Activated CD4-positive, CD25-positive, alpha-beta regulatory T cell treated with anti-CD3 and anti-CD28 coated beads, Interleukin-2, amount 50 U/mL, for 16 hours (primary cell): ENCODE results near the gene RPLP1.

Experiments
- DNase-seq: peaks from one replicate; pipeline ENCODE4 v3.0.0-alpha.2; 2020; ENCODE audit warnings: low read depth, low spot score

The RPLP1 gene

DNA sequence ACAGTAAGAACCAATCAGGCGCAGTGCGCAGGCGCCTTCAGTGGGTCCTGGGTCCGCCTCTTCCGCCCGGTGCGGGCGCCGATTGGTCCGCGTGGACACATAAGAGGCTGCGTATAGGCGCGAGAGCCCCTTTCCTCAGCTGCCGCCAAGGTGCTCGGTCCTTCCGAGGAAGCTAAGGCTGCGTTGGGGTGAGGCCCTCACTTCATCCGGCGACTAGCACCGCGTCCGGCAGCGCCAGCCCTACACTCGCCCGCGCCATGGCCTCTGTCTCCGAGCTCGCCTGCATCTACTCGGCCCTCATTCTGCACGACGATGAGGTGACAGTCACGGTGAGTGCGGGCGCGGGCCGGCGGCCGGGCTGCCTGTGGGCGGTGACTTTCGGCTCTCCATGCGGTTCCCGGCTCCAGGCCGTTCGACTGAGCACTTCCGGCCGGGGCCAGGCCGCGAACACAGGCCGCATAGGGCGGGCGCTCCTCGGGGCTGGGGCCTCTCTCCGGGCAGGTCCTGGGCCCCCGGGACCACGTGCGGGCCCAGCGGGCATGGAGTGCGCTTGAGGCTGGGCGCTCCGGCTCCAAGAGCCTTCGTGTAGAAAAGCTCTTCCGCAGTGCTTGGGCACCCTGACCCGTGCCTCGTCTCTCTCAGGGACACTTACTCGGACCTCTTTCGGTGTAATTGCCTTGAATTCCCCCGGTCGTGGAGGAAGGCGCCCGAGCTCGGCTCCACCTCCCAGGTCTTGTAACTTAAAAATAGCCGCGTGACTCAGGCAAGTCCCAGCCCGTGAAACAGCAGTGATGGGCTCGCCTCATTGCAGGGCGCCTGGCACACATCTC is at the start of gene RPLP1:
TSS of gene RPLP1 (plus strand) at position 127 of the 830 bp plus-strand sequence. CDS start at position 258, 131 bp downstream.
- DNase-seq = peak; percentile 94

DNA sequence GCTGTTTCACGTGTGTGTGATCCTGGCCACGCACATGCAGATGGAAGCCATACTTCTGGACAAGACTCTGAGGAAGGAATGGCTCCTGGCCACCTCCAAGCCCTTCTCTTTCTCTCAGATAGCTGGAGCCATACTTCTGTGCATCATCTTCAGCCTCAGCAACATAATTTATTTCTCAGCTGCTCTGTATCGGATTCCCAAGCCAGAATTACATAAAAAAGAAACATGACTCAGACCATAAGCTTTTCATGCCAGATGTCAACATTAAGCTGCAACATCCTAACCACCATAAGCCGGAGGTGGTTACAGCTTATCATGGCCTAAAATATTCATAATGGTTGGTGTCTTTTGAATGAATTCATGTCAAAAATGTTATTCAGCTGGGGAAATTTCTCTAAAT is 49.0 kb upstream of the RPLP1 start:
- DNase-seq = no peak

DNA sequence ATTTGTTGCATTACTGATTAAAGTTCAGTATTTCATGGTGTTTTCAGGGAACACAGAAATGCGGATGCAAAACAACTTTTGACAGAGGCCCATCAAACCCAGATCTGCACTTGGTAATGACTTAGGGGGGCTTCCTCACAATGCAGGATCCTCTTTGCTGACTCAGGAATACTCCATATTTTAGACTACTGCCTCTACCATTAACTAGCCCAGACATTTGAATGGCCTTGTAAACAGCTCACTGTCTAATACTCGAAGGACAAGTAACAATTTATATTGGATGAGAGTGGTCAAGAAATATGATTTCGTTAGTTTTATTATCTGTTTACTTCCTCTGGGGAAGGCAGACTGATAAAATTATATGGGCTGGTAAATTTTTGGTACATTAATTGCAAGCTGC is 47.5 kb upstream of the RPLP1 start:
- DNase-seq = no peak

DNA sequence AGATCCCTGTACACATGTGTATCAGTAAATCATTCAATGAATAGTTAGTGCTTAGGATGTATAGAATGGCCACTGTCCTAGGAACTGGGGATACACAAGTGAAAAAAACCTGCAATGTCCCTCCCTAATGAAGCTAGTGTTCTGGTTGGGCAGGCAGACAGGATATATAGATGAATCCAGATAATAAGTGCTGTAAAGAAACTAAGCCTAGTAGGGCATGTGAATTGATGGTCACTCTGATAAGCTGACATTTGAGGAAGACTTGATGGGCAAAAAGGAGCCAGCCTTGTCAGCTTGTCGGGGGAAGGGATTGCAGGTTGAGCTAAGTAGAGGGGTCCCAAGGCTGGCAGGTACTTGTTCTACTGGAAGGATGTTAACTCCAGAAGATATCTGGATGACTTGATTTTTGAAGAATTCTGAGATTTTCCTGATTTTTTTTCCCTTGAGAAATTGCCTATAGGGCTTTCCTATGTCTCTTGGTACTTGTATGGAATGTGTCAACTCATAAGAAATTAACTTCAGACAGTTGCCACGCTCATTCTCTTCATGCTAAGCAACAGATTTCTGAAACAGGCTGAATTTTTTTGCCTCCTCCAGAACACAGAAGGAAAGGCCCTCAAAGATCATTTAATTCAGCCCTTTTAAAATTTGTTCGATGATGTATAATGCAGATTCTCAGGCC is 44.8 kb upstream of the RPLP1 start:
- DNase-seq = no peak

DNA sequence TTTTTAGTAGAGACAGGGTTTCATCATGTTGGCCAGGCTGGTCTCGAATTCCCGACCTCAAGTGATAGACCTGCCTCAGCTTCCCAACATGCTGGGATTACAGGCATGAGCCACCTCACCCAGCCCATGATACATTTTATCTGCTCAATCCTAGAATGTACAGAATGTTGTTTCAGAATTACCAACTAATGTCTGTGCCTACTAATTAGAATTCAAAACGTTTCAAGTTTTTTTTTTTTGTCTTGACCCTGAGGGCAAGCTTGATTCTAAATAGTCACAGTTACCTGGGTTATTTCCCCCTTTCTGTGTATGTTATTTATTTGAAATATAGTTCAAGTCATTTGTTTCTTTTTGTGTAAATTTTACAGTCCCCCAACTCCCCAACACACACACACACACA is 43.8 kb upstream of the RPLP1 start:
- no peak for DNase-seq

DNA sequence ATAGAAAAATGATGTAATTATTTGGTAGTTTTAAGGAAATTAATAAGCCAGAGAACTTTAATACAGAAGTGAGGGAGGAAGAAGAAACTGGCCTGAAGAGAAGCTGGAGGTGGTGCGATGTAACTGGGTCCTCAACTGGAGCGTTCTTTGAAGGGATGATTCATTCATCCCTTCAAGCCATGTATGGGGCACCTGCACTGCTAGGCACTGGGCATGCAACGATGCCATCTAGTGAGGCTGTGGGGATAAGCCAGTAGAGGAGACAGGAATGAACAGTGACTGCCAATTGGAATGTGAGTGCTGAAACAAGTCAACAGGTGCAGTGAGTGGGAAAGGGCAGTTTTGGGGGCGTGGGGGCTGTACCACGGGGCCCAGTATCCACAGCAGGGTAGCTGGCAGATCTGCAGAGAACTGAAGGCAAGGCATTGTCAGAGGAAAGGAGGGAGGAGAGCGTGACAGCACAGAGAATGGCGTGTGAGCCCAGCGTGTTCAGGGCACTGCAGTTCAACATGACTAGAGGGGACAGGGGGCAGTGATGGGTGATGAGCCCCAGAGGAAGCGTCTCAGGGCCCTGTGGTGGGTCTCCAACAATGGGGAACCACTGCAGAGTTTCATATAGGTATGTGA is 42.3 kb upstream of the RPLP1 start:
- no peak for DNase-seq

DNA sequence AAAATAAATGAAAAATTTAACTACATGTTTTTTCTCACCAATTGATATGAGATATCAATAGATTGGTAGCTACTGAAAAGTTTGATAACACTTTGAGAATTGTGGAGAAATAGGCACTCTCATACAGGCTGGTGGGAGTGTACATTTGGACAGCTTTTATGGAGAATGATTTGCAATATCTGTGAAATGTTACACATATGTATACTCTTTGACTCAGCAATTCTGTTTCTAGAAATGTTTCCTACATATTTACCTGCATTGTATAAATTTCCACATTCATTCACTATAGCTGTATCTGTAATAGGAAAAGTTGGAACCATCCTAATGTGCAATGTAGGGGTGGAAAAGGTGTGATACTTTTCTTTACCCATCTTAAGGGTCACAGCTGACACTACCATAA is 40.3 kb upstream of the RPLP1 start:
- DNase-seq = no peak

DNA sequence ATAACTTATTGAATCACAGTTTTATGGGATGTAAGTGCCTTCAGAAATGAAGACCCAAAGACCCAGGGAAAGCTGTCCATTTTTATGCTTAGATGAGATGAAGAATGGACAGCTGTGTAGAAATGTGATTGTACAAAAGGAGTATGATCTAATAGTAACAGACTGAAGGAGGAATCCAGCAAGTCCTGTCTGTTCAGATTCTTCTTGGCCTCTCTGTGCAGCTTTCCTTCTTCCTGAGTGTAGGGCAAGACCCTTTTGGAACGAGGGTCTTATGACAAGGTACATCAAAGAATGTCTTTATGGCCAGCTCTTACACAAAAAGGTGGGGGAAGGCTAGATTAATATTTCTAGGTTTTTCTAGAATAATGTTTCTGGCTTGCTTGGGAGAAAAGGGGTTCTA is 39.9 kb upstream of the RPLP1 start:
- no peak for DNase-seq

DNA sequence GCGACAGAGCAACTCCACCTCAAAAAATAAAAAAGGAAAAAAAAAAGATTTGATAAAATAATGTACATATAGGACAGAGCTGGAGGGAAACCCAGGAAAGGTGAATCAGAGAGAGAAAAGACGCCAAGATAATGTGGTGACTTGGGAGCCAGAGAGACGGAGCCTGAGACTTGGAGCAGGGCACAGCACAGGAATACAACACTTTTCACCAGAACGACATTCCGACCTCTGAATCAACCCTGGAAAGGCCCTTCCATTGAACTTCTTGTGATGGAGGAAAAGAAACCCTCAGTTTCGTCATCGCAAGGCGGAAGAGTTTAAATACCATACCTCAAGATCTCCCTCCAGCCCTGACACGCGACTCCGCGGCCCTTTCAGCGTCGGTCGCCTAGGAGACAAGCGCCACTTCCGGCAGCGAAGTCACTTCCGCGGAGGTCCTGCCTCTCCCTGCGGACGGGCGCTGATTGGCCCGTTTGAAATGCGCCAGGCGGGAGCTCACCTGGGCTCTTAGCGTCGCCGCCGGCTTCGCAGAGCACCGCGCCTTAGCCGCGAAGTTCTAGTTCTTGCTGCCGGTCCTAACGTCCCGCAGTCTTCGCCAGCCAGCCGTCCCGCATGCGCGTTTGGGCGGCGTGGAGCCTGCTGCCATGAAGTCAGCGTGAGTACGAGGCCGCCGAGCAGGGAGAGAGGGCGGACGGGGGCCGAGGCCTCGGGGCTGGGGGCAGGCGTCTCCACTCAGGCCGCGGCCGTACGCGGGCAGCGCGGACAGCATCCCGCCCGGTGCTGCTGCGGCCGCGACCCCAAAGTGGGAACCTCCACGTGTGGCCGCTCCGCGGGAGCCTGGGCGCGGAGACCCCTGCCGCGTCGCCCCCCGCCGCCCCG is 38.6 kb upstream of the RPLP1 start, which contains the start of gene KIF23:
TSS of gene KIF23 (plus strand) at position 528 of the 879 bp plus-strand sequence. CDS start at position 645, 117 bp downstream.
- DNase-seq = peak; percentile 90

DNA sequence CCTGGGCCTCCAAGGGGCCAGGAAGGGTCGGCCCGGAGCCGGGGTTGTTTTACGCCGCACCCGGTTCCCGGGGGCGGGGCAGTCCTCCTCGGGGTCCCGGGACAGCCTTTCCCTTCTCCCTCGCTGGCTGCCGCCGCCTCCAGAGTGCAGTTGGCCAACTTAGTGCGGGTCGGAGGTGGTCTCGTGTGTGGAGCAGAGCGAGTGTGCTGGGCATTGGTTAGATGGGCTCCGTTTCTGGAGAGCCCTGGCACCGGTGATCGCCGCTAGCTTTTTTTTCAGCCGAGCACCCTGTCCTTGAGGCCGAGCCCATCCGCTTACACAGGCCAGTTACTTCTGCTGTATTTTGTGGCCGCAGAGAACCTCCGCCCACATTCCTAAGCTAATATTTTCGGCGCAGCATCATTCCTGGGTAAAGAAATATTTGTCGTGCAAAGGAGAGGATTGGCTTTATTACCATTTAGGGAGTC is 37.9 kb upstream of the RPLP1 start:
- no peak for DNase-seq

DNA sequence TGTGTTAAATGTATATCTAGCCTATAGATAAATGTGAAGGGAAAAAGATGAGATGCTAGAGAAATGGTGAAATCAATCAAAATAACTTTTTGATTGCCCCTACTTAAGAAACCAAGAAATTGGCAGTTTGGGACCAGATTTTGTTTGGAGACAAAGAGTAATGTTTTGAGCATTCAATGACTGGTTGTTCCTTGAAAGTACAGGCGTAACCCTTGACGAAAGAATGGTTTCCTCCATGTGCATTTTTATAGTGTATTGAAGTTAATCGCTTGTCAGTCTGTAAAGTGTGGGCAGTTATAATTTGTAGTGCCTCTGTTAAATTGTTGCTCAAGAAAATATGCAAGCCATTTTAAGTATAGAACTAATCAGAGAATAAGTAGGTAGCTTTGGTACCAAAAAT is 37.2 kb upstream of the RPLP1 start:
- DNase-seq = no peak

DNA sequence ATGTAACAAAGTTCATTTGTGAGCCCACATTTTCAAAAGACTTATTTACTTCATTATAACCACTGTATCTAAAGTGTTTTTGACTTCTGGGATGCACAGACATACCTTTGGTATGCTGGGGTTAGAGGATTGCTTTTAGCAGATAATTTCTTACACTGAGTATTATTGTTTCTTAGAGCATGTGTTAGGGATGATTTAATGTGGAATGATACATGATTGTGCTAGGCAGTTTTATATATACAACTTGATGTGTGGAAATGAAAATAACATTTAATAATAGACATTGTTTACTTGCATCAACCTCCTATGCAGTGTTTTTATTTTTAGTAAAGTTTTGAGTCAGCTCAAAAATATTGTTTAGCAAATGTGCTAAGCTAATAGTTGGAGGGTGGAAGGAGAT is 35.0 kb upstream of the RPLP1 start:
- DNase-seq = no peak

DNA sequence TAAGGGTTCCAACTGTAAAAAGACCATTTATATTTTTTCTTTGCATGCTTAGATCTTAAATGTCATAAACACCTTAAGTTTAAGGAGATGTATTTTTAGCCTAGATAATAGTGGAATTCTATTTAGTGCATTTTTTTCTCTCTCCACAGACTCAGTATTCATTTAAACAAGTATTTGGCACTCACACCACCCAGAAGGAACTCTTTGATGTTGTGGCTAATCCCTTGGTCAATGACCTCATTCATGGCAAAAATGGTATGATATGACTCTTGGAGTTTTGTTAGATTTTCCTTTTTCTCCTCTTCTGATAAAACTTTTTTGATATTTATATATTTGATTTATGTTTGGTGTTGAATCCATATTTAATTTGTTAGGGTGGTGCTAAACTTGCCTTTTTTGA is 31.1 kb upstream of the RPLP1 start:
- DNase-seq = no peak

DNA sequence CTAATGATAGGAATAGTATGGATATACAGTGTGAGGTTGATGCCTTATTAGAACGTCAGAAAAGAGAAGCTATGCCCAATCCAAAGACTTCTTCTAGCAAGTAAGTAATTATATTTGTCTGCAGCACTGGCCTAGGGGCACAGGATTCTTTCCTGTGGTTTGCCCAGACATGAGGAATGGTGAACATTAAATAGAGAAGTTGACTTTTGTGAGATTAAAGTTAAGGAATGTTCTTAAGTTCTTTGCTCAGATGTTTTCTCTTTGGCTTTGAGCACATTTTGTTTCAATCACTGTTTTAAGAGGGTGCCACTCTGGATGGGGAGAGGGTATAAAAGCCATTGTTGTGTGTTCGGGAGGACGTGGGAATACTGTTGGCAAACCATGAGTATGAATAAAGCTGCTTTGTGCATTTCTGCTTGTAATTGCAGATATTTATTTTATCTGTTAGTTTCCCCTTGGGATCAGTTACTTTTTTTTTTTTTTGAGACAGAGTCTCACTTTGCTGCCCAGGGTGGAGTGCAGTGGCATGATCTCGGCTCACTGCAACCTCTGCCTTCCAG is 30.2 kb upstream of the RPLP1 start:
- no peak for DNase-seq

DNA sequence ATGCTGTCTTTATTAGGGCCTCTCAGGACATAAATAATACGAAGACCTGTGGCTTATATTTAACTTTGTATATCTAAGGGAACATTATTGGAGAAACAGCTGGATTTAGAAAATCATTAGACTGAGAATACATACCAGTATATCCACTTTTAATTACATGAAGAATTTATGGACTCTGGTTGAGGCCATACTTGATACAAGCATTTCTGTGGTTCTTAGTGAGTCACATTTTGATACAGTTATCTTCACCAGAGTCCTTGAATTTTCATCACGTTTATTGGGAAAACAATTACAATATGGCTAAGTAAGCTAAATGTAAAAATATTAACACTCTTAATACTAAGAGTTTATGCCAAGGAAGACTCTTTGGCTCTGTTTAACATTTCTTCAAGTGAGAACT is 28.6 kb upstream of the RPLP1 start:
- DNase-seq = no peak

DNA sequence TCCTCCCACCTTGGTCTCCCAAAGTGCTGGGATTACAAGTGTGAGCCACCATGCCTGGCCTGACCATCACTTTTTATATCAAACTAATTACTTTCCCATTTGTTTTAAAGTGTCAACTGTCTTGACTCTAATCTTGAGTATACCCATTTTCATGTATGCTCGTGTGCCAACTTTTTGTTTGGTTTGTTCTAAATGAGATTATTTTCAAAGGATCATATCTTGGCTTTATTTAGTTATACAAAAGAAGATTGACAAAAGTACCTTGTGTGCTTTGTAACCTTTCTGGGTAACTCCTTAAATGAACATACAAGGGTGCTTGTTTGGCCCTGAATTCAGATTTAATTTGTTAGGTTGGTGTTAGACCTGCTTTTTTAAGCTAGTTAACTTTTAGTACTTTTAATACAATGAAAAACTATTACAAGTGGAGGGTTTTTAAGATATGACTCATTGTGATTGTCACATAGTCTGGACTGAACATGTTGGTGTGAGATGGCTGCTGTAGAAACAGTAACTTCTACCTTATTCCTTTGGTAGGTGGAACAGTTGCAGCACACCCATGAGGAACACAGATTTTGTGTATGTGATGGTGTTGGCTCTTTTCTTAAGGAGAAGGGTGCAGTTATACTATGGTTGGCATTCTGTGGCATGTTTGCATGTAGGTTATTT is 27.7 kb upstream of the RPLP1 start:
- no peak for DNase-seq

DNA sequence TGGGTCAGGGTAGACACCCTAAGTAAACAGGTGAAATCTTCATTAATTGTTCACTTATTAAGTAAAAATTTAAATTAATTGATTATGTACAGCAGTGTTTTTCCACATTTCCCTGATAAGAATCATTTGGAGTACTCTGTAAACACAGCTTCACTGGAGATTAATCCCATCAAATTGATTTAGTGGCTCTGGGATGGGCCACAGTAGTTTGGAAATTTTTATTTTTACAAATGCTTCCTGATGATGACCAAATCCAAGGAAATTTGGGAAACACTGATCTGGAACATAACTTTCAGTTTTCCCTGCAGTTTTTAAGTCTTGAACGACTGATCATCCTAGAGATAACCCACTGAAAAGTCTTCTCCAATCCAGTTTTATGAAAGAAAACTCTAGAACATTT is 18.8 kb upstream of the RPLP1 start:
- no peak for DNase-seq

DNA sequence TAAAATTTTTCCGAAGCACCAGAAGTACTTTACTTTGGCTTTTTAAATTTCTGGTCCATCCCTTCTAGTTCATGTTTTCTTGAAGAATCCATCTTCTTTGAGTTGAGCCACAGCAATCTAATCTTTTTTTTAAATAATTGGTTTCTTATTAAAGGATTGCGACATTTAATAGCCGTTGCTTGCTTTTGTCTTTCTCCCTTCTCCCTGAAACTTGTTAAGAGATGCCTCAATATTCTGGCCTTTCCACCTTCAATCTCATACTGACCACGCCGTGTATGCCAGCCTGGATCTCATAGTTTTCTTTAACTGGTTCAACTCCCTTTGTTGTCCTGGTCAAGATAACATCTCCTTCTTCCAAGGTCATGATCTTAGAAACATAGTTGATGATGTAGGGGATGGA is 18.4 kb upstream of the RPLP1 start:
- no peak for DNase-seq

DNA sequence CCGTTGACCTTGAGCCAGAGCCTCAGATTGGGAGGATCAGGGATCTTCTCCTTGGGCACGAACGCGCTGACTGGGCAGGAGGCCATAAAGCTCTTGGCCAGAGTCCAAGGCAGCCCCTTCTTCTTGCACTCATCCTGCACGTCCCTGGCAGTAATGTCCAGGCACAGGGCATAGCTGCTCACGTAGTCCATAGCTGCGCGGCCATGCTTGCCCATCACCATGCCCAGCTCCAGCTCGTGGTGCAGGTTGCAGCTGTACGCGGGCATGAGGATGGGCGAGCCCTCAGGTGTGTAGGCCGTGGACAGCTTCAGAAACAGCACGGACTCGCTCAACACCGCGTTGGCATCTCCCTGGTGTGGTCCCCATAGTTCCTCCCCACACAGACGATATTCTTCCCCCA is 17.9 kb upstream of the RPLP1 start:
- no peak for DNase-seq

DNA sequence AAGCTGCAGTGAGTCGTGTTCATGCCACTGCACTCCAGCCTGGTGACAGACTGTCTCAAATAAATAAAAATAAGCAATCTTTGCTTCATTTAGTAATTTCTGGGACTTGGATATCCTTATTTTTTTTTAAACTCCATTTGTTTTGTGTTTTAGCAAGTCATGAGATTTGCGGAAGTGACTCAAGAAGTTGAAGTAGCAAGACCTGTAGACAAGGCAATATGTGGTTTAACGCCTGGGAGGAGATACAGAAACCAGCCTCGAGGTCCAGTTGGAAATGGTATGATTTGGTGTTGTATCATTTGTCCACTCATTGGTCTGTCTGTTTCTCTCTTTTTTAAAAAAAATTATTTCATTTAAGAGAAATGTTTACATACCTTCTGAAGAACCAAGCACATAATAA is 16.6 kb upstream of the RPLP1 start:
- DNase-seq = no peak

DNA sequence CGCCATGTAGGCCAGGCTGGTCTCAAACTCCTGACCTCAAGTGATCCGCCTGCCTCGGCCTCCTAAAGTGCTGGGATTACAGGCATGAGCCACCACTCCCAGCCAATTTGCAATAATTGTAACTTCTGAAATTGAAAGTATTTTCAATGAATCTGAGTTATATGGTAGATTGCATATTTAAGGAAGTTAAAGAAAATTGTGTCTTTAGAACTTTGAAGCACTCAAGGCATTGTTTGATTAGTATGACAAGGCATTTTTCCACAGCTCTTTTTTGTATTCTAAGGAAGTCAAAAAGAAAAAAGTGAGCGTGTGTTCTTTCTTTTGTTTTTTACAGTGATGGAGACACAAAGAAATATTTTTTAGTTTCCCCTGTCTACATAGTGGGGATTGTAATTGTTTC is 15.7 kb upstream of the RPLP1 start:
- DNase-seq = no peak
